ENCODE results near the gene BICDL2.

DNA sequence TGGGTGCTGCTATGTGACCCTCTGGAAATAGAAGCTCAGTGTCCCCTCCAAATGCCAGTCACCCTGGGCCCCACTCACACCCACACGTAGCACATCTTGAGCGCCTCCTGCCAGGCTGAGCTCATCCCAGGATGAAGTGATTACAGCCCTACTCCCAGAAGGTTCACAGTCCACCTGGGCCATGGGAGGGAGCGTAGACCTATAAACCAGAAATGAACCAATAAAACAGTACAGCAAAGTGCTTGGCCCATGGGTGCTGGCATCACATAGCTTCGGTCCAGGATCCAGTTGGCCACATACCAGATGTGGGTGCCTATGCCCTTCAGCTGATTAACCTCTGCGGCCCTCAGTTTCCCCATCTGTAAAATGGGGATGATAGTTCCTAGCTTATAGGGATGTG is 2.2 kb upstream of the BICDL2 start:
- TF ChIP-seq, protein P1, sequence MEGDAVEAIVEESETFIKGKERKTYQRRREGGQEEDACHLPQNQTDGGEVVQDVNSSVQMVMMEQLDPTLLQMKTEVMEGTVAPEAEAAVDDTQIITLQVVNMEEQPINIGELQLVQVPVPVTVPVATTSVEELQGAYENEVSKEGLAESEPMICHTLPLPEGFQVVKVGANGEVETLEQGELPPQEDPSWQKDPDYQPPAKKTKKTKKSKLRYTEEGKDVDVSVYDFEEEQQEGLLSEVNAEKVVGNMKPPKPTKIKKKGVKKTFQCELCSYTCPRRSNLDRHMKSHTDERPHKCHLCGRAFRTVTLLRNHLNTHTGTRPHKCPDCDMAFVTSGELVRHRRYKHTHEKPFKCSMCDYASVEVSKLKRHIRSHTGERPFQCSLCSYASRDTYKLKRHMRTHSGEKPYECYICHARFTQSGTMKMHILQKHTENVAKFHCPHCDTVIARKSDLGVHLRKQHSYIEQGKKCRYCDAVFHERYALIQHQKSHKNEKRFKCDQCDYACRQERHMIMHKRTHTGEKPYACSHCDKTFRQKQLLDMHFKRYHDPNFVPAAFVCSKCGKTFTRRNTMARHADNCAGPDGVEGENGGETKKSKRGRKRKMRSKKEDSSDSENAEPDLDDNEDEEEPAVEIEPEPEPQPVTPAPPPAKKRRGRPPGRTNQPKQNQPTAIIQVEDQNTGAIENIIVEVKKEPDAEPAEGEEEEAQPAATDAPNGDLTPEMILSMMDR (IDR thresholded peaks at IDR 0.05), result no peak
- no peak for TF ChIP-seq POLR2A (IDR thresholded peaks at IDR 0.05)
